NCI-H1092 (cell line): ENCODE measurements around the gene HSF2BP.
"Not testable (repeated sequence)": the region's sequence is repeated elsewhere in the genome, so short reads cannot be mapped to it uniquely, and the experiment has no call there.

ENCODE experiments used
- DNase-seq: peaks from one replicate; lab custom pipeline; 2025; lab: John Stamatoyannopoulos, UW

HSF2BP gene

GRCh38 chr21:43618940-43619339 is 40.3 kb downstream of the HSF2BP start:
- DNase-seq: no peak

DNA sequence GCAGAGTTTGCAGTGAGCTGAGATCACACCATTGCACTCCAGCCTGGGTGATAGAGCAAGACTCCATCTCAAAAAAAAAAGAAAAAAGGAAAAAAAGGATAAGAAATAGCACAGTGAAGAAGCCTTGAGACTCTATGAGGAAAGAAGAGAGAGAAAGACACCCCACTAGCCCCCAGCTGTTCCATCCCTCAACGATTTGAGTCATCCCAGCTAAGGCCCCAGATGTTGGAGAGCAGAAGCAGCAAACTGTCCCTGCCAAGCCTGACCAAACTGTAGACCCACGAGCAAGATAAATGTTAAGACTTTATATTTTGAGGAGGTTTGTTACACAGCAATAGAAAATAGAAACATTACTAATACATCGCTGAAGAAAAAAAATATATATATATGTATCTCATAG is 42.4 kb downstream of the HSF2BP start:
- not testable (repeated sequence) for DNase-seq

DNA sequence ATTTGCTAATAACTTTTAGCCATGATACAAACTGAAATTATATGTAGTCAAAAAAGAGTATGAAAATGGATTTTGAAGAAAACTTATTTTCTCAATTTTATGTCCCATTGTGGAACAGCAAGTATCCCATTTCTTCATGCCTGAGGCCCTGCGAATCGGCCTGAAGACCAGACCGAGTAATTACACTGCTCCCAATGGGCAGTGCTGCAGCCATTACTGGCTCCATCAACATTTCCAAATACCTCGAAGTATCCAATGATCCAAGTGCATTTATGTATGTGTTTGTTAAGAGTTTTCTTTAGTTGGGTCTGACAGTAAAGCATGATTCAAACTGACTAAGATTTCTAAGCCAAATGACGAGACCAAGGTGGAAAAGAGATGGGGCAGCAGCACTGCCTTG is 44.4 kb downstream of the HSF2BP start:
- DNase-seq: no peak

- DNase-seq: no peak
Observed at GRCh38 chr21:43613755-43614638, 45.3 kb downstream of the HSF2BP start.

- peak; percentile 46 for DNase-seq
Observed at GRCh38 chr21:43611598-43612369, 47.5 kb downstream of the HSF2BP start.

DNA sequence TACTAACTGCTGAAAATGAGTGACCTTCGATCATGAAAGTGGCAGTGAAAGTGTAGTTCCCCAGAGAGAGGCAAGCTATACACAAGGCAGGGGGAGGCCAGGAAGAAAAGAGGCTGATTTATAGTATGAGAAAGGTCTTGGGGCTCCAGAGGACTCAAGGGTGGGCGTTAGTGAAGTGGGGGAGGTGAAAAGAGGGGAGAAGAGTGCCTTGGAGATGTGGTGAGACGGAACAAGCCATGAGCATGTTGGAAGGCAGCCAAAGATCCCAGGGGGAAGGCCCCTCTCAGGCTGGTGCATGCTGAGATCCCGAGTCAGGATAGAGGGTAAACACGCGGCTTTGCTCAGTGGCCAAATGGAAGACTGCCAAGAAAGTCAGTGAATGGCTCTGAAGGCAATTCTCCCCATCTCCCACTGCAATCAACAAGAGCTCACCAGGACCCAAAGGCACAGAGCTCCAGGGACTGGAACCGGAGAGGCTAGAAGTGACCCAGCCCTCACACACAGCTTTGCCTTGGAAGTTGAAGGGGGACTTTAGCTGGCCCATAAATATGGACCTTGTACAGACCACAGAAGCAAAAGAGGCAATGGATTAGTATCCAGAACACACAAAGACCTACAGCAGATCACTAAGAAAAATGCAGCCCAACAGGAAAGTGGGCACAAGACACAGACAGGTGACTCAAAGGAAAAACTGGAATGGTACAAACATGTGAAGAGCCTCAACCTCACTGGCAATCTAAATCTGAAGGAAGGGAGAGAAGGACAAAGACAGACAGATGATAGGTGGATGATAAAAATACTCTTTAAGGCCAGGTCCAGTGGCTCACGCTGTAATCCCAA is 49.6 kb downstream of the HSF2BP start:
- DNase-seq: peak; percentile 99

- DNase-seq: no peak
Observed at GRCh38 chr21:43608664-43609063, 50.6 kb downstream of the HSF2BP start.

DNA sequence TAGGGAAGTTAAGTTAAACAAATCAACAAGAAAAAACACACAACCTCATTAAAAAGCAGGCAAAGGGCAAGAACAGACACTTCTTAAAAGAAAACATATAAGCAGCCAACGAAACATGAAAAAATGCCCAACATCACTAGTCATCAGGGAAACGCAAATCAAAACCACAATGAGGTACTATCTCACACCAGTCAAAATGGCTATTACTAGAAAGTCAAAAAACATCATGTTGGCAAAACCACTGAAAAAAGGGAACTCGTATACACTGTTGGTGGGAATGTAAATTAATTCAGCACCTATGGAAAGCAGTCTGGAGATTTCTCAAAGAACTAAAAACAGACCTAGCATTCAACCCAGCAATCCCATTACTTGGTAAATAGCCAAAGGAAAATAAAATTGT is 51.1 kb downstream of the HSF2BP start:
- DNase-seq: no peak

DNA sequence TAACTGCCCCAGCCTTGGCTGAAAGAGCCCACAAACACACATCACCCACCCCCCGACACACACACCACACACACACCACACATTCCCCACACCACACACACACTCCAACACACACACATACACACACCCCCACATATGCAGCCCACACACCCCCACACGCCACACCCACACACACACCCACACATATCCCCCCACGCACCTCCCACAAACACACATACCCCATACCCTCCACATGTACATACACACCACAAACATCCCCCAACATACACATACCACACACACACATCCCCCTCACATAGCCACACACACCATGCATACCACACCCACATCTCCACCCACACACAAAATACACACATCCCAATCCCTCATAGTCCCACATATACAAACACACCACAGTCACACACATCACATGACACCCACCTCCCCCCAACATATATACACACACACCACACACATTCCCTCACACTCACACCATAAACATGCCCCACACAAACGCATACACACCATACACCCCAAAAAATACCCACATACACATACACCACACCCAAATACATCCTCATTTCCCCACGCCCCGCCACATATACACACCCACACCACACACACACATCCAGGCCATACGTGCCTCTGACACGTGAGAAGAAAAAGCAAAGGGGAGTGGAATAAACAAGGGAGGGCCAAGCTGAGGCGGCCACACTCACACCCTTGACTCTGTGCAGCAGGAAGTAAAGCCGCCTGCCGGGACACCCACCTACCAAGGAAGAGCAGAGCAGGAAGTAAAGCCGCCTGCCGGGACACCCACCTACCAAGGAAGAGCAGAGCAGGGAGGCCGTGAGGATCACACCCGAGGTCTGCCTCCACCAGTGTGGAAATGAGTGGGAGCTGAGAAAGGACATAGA is 53.7 kb downstream of the HSF2BP start:
- DNase-seq: no peak

GRCh38 chr21:43604505-43605204 is 54.6 kb downstream of the HSF2BP start:
- DNase-seq: no peak

DNA sequence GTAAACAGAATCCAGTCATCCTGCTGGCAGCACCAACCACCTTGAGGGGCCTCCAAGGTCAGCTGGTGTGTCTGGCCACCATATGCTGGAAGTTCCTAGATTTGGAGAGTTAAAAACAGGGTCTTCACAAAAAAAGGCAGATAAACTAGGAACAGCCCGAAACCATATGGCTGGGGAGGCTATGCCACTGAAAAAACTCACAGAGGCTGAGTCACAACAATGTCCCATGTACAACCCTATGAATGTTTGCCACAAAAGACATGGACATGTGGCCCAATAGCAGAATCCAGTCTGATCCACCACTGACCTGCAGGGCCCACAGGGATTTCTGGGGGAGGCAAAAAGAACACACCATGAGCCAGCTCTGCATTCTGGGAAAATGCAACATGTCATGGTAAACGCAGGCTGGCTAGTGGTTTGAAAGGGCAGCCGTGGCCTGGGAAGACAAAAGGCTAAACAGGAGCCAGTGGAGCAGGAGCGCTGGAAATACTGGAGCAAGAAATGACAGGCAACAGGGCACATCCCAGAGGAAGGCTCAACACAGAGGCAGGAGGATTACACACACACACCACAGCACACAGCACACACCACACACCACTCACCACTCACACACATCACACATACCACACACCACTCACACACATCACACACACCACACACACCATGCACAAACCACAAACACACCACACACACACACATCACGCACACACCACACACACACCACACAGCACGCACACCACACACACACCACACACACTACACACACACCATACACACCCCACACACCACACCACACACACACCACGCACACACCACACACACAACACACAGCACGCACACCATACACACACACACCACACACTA is 55.4 kb downstream of the HSF2BP start:
- DNase-seq: no peak

DNA sequence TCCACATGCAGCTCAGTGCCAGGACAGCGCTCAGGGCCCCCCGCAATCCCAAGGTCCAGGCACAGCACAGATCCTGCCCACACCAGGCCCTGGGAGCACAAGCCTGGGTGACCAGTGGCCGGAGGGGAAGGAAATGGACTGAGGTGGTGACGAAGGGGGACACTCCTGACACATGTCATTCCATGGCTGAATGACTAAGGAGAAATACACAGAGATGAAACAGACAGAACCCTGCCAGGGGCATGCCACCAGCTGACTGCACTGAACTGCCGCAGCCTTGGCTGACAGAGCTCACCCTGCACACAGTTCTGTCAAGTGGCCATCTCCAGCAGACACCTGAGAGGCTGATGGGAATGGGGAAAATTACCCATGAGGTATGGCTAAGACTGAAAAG is 56.1 kb downstream of the HSF2BP start:
- DNase-seq: peak; percentile 13

DNA sequence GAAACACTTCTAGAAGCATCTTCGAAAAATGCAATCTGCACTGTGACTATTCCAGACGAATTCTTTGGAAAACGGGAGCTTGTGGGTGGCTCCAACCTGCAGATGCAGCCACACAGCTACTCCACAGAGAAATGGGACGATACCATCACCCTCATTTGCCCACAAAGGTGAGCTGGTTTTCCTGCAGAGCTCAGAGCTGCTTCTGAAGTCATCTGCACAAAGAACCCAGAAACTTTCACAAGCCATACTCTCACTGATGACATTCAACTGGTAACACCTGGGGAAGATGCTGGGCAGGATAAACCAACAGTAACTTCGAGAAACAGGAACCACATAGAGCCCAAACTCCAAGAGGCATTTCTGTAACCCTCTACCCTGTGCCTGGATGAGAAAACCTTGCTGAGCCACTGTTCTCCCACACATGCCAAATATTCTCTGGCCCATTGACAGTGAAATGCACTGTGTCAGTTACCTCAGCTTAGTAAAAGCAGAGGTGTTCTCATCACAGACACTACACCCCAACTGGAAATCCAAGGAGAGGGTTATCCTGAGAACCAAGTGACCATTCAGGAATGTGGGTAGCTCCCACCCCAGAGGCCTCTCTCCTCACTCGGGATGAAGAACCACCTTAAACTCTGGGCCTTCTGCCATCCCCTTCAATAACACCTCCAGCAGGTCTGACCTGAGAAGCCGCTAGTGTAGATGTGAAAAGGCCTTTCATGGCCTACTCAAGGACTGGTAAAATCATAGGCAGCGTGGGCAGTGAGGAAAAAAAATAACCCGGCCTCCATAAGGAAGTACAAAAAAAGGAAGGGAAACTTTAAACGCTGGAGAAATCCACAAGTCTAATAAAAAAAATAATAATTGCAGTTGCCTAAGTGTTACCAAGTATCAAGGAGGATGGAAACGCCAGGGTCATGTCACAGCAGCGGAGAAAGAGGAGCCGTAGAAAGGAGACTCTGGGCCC is 56.7 kb downstream of the HSF2BP start:
- DNase-seq: no peak

DNA sequence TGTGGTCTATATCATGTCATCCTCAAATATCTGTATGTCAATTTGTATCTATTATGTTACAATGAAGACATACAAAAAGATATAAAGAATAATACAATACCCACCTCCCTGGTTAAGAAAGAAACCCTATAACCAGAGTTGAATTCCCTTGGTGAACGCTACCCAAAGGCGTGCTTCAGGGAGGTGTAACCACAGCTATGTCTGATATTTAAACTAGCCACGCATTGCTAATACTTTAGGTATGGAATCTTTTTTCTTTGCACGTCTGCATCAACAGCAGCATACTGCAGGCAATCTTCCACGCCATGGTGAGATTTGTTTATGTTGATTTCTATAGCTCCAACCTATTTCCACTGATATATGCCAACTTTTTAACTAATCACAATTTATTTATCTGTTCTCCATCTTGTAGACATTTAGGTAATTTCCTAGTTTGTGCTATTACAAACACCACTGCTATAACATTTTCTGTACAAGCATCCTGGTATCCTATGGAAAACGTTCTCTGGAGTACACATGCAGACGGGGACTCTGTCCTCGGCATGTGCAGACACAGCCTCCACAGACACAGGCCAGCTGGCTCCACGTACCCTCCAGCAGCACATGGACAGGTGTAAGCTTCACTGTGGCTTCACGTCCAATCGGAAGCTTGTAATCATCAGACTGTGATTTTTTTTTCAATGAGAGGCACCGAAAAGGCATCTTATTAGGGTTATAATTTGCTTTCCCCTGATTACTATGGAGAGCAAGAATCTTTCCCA is 58.5 kb downstream of the HSF2BP start:
- DNase-seq: no peak

DNA sequence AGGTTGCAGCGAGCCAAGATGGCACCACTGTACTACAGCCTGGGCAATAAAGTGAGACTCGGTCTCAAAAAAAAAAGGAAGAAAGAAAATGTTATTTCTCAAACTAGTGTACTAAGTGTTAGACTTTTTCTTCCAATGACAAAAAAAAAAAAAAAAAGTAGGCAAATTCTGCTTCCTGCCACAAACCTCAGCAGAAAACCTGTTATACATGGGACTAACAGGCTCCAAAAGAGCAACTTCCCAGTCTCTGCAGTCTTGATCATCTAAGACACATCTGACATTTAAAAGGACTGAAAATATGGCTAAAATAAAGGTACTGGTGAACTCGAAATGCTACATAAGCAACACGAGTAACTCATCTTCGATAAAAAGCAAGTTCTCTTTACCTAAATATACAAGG is 59.6 kb downstream of the HSF2BP start:
- no peak for DNase-seq

GRCh38 chr21:43598416-43599120 is 60.7 kb downstream of the HSF2BP start:
- no peak for DNase-seq
